HG03097 (cell line): ENCODE data around the gene FAM193A.
A peak's percentile ranks its signal among the peaks of the same experiment; 100 is the strongest.
"Not testable (repeated sequence)": the region's sequence is repeated elsewhere in the genome, so short reads cannot be mapped to it uniquely, and the experiment has no call there.

Experiments used
- ATAC-seq: cut with Tn5 transposase; IDR thresholded peaks from one replicate; pipeline ENCODE4 v1.9.1; 2021; ENCODE audit not compliant: unreplicated experiment, low FRiP score

FAM193A gene

DNA sequence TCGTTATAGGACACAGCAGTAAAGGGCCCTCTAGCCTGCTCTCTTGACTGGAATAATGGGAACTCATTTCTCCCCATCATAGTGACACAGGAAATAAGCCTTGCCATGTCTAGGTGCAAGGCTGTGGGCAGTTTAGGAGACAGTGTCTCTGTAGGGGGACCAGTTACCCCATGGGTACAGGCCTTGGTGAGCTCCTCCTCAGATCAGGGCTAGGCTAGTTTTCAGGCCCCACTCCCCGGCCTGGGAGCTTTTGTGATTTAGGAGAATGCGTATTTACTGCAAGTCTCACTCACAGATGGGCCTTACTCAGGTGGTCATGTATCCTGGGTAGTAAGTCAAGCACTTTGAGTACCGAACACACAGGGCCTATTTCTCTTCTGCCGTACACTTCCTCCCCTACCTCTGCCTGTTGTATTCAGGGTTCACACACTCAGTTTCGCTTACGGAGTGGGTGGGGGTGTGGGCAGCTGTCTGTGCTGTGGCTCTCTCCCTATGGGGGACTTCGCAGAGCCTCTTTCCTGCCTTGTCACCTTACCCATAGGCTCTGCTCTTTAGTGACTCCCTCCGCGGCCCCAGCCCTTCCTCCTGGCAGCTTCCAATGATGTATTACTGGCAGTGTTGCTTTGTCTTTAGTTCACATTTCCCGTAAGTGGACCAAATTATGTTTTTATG is 34.2 kb downstream of the FAM193A start:
- peak; percentile 63 for ATAC-seq

DNA sequence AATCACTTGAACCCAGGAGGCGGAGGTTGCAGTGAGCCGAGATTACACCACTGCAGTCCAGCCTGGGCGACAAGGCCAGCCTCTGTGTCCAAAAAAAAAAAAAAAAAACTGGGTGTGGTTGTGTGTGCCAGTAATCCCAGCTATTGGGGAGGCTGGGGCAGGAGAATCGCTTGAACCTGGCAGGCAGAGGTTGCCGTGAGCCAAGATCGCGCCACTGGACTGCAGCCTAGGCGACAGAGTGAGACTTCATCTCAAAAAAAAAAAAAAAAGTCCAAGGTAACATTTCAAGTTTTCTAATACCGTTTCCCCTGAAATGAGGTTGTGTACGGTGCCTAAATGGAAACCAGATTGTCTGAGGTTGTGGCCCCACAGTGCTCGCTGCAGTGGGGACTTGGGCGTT is 35.6 kb downstream of the FAM193A start:
- ATAC-seq, result no peak

DNA sequence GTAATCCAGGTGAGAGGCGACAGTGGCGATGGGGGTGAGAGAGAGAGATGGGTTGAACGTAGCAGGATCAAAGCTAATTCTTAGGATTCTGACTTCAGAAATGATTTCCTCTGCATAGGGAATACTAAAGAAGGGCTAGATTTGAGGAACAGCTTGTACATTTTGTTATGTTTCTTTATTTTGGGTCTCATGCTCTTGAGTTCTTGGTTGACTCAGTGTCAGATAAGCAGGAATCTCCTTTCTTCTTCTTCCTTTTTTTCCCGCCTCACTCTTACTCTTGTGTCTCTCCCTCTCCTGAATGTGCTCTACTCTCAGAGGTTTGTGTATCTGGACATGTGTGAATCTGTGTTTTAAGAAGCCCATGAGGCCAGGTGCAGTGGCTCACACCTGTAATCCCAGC is 36.4 kb downstream of the FAM193A start:
- no peak for ATAC-seq

DNA sequence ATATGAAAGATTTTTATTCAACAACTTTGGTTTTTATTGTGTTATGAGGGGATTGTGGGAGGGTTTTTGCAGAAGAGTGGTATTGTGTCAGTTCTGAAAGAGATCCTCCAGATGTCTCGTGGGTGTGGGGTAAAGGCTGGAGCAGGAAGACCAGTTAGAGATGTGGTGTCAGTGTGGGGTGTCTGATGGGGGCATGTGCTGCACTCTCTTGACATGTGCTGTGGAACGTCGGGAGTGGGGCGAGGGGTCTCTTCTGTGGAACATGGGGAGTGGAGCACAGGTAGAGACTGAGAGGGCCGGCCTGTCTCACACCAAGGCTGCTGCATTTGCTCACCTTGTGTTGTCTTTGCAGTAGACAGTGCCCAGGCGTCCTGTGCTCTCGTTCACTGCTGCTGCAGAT is 37.6 kb downstream of the FAM193A start:
- ATAC-seq, result no peak

DNA sequence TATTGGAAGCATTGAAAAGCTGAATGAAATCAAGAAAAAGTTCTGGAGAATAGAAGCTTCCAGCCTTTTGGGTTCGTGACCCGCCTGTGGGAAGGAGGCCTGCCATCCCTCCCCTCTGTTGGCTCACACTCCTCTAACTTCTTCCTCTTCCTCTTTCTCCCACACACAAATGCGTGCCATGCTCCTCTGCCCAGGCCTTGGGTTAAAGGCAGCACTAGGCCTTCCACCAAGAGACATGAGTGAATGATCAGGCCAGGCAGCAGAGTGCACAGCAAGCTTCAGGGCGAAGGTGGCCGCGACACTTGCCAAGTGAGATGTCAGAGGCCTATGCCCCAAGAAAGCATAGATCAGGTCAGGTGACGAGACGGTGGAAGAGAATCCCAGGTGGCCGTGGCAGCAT is 38.4 kb downstream of the FAM193A start:
- ATAC-seq, result no peak

DNA sequence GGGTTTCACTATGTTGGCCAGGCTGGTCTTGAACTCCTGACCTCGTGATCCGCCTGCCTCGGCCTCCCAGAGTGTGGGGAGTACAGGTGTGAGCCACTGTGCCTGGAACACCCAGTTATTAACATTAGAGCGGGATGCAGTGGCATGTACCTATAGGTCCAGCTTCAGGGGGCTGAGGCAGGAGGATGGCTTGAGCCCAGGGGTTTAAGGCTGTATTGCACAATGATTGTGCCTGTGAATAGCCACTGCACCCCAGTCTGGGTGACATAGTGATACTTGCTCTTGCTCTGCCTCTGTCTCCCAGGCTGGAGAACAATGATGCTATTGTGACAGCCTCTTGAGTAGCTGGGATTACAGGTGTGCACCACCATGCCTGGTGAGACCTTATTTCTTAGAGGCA is 39.8 kb downstream of the FAM193A start:
- no peak for ATAC-seq

DNA sequence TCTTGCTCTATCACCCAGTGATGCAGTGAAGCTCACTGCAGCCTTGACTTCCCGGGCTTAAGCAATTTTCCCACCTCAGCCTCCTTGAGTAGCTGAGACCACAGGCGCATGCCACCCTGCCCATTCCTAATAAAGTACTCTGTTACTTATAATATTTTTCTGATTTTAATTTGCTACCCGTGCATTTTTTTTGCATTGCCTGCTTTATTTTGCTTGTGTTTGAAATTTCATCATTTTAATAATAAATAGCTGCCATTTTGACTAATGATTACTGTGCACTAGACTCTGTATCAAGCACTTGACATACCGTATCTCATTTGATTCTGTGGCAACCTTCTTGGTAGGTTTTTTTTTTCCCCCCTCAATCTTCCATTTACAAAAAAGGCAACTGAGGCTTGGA is 41.7 kb downstream of the FAM193A start:
- ATAC-seq, result no peak

DNA sequence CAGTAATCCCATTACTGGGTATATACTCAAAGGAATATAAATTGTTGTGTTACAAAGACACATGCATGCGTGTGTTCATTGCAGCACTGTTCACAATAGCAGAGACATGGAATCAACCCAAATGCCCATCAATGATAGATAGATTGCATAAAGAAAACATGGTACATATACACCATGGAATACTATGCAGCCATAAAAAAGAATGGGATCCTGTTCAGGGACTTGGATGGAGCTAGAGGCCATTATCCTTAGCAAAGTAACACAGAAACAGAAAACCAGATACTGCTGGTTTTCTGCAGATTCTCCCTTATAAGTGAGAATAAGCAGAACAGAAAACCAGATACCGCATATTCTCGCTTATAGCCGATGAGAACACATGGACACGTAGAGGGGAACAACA is 43.5 kb downstream of the FAM193A start:
- ATAC-seq, result no peak

DNA sequence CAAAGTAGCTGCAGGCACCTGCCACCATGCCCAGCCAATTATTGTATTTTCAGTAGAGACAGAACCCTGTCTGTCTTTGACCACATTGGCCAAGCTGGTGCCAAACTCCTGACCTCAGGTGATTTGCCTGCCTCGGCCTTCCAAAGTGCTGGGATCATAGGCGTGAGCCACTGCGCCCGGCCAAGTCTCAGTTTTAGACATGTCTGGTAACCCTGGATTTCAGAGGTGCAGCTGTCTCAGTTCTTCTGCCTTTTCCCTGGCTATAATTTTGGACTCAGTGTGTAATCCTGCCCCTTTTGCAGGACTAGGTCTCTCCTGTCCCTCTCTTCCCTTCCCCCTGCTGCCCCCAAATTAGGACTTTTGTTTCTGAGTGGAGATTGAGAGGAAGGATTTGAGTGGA is 46.6 kb downstream of the FAM193A start:
- ATAC-seq, result no peak

DNA sequence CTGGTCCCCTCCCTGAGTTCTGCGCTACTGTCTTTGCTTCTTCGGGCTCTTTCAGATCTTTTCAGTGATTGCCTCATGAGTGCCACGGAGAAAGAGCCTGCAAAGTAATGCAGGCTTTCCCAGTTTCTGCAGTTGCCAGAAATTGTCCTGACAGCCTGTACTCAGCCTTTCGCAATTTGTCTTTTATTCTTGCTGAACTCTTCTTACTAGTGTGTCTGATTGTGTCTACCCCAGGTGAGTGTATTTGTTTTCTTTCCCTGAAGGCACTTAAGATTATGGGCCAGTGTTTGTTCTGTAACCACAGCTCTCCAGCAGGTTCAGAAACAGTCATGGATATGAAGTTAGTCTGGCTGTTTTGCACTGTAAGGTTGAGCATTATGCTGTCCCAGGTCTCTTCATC is 47.1 kb downstream of the FAM193A start:
- ATAC-seq, result no peak

DNA sequence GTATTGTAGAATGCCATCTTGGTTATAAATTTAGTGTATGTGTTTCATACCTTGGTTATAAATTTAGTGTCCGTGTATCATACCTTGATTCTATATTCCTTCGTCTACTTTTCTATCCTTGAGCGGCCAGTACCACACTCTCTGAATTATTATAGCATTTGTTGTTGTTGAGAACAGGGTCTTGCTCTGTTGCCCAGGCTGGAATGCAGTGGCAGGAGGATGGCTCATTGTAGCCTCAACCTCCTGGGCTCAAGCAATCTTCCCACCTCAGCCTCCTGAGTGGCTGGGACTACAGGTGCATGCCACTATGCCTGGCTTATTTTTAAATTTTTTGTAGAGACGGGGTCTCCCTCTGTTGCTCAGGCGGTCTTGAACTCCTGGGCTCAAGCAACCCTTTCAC is 50.1 kb downstream of the FAM193A start:
- ATAC-seq, result no peak

DNA sequence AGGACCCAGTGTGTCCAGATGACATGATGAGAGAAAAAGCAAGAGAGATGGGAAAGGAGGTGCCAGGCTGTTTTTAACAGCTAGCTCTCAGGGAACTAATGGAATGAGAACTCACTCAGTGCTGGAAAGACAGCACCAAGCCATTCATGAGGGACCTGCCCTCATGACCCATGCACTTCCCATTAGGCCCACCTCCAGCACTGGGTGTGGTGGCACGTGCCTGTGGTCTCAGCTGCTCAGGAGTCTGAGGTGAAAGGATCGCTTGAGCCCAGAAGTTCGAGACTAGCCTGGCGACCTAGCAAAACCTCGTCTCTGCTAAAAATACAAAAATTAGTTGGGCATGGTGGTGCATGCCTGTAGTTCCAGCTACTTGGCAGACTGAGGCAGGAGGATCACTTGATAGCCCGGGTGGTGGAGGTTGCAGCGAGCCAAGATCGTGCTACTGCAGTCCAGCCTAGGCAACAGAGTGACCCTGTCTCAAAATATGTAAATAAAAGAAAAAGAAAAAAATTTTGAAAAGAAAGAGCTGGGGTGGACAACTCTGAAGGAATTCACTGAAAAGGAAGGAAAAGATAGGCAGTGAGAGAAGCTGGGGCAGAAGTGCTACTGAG is 50.9 kb downstream of the FAM193A start:
- ATAC-seq, result no peak

DNA sequence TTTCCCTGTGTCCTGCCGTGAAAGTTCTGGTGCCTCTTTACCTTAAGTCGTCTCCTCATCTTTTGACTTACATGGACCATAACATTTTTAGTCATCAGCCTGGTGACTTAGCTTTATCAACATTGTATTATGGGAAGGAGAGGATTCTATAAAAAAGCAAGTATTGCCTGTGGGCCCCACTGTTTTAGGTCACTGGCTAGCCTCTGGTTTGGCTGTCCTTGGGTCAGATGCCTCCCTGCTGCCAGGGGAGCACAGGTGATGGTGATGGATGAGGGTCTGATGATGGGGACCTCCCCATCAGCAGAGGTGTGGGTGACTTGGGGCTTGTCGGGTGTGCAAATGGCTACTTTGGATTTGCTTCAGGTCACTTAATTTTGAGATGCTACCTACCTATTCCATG is 51.8 kb downstream of the FAM193A start:
- no peak for ATAC-seq

DNA sequence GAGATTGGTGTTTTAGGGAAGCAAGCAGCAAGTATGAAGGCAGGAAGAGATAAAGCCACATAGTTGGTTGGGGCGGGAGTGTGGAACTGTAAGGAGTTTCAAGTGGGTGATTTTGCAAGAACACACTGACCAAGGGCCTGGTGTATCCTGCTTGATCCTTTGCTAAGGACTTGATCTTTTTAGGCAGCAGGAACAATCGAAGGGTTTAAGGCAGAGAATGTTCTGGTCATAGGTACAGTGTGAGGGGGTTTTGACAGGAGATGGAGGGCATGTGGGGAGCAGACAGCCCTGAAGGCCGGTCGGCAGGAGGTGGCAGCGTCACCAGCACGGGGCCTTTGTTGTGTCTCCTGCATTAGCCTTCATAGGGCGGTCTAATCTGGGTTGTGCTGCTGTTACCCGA is 54.7 kb downstream of the FAM193A start:
- no peak for ATAC-seq

DNA sequence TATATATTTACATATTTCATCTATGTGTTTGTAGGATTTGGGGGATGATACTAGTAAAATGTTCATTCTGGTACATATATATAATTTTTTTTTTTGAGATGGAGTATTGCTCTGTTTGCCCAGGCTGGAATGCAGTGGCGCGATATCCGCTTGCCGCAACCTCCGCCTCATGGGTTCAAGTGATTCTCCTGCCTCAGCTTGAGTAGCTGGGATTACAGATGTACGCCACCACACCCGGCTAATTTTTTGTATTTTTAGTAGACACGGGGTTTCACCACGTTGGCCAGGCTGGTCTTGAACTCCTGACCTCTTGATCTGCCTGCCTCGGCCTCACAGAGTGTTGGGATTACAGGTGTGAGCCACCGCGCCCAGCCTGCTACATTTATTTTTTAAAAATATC is 55.6 kb downstream of the FAM193A start:
- not testable (repeated sequence) for ATAC-seq

DNA sequence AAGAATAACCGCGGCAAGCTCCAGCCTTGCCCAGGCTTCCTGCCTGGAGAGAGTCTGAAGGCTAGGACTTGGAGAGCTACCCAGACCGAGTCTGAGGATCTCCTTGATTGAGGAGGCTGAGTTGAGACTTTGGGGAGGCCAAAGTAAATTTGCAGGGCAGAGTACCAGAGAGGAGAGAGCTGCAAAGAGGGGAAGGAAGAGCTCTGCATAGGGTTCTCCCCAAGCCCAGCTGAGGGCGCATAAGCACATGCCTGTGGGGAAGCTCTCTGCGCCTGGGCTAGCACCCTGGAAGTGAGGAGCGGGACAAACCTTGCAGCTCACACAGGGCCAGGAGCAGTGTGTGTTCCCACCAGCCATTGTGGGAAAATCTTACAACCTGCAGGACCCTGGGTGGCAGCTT is 56.1 kb downstream of the FAM193A start:
- no peak for ATAC-seq

DNA sequence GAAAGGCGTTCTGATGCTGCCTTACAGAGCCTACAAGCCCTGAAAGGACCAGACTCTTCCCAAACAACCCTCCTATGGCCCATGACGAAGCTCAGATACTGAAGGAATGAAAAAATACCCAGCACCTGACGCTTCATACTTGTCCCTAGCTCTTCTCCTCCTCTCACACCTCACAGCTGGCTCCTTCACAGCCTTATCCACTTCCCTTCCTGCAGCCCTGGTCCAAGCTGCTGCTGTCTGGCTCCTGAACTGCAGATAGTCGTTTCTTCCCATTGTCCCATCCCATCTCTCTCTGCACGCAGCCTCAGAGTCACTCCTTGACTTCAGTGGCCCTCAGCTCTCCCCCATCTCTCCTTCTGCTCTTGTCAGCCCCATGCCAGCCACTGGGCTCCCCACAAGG is 56.6 kb downstream of the FAM193A start:
- ATAC-seq, result no peak

DNA sequence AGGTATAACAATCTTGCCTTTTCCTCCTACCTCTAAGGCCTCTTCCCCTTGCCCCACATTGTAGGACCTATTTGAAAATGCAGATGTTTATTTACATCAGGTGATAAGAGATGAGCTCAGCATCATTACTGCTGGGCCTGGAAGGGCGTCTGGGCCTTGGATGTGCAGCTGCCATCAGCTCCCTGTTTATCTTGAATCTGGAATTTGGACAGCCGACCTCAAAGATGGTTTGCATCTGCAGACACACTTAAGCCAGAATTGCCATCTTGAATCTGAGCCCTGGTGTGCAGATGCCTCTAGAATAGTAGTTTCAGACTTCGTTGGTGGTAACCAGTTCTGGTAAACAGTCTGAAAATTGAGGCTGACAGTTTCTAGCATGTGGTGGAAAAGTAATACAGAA is 59.0 kb downstream of the FAM193A start:
- no peak for ATAC-seq

DNA sequence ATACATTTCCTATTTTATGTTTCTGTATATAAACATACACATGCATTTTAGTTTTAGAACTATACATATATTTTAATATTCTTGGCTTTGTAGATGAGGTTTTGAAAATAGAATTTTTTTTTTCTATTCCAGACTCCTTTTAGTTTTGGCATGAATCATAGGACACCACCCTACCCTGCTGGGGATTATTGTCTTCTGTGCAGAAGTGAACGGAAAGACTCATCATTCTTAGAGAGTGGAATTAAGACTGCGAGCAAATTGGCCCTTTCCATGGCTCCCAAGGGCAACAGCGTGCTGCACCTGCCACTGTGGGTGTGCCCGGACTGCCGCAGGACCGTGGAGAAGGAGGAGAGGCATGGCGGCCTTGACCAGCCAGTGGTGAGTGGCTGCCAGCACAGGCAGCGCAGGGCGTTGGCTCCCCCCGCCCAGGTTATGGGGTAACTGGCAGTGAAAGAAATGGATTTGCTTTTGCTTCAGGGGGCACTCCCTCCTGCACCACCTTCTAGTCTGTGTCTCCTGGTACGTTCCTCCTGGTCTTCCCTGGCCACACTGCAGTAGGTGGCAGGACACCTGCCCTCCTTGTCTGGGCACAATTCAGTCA is 59.6 kb downstream of the FAM193A start:
- no peak for ATAC-seq

DNA sequence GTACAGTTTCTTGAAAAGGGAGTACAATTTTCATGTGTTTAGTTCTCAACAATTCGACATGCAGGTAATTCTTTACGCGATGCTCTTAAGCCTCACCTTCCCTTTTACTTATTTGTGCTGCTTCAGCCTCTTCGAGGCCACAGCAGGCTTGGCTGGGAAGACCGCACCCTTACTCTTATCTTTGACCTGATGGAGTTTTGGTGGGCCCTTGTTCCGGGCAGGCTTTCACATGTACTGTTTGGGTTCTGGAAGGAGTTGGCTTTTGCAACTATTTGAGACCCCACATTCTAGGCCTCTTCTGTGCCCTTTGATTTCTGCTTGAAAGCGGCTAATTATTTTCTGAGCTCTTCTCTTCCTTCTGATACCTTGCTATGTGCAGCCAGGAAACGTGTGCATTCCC is 60.2 kb downstream of the FAM193A start:
- ATAC-seq, result no peak

DNA sequence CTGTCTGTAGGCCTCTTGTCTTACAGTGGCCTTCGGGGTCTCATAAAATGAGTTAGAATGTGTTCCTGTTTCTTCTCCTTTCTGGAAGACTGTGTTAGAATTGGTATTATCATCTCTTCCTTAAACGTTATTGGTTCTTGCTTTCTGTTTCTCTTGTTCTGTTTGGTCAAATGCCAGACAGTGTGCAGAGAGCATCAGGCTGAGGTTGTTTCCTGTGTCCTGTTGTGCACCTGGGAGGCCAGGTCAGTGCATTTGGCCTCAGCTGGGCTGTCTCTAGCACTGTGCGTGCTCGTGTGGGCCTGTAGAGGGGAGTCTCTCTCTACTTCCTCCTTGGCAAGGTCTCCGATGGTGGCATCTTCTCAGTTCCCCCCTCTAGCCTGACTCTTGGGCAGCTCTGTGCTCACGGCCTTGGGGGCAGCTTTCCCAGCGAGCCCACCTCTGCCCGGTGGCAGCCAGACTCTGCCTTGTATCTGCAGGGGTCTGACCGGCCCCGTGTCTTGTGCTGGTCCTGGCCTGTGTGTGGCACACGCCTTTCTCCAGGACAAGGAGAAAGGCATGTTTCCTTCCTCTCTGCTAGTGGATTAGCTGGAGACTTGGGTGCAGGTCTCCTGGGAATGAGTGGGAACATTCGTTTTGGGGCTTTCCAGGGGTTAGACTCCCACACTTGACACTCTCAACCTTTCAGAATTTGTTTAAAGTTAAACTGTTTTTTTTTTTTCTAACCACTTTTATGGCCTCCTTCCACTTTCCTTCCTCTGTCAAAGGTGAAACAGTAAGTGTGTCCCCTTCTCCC is 62.3 kb downstream of the FAM193A start:
- ATAC-seq, result peak; percentile 78

DNA sequence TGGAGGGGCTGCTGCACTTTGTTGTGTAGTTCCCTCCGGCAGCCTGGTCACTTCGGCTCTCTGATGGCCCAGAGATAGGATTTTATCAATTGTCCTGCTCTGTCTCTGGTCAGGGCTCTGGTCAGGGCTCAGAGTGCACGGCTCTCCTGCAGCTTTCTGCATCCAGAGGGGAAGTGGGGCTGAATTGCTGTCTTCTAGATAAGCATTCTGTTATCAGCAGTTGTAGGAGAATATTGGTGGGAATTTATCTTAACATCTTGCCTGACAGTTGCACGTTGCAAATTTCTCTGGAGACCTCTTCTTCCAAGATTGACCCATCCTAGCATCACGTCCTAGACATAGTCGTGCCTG is 62.8 kb downstream of the FAM193A start:
- no peak for ATAC-seq
